GM18861 (cell line): ENCODE results near the gene SHMT2.

Source experiments
- ATAC-seq: cut with Tn5 transposase; IDR thresholded peaks from one replicate; pipeline ENCODE4 v1.9.1; 2021; ENCODE audit not compliant: unreplicated experiment

SHMT2 gene

DNA sequence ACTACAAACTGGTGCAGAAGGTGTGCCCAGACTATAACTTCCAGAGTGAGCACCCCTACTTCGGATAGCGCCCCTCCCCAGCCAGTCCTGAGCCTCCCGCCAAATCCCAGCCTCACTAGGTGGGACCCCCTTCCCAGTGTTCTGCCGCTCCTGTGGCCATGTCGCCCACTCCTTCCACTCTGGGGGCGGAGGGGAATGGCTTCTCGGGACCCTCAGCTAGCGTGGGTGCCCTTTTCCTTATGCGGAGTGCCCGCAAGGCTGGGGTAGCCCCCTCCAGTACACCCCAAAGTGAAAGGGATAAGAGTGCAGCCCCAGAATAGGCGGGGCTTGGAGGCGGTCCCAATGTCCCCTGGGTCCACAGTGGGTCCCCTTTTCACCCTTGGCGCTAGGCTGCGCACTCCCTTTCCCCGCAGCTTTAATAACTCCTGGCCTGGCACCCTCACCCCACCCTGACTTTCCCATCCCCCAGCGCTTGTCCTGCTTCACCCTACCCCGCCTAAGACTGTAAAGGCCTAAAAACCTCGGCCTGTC, 3.8 kb upstream of the SHMT2 start:
- ATAC-seq = no peak

DNA sequence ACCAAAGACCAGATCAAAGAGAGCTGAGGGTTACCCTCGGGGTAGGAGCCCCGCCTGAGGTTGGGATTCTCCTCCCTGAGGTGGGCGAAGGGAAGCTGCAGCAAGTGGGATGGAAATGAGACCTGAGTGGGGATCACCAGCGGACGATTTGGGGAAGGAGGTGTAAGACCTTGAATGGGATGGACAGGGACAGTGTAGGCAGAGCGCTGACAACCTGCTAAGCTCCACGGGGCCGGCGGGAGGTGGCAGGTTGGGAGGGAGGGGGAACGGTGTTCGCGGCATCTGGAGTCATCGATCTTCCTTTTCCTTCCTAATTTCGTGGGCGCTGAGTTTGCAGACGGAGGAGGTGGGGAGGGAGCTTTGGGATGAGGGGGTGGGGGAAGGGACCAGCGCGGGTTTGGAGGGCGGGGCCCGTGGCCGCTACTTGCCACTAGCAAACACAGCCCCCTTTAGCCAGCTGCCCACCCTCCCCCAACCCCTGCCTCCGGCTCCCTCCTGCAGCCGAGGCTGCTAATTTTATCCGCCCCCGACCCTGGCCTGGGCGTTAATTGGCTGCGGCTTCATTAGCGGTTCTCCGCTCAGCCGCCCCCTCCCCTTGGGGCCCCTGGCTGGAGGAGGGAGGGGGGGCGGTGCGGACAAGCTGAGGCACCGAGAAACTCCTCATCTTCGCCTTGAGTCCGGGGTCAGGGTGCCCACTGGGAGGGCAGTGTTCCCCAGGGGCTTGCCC, 2.8 kb upstream of the SHMT2 start:
- no peak for ATAC-seq

DNA sequence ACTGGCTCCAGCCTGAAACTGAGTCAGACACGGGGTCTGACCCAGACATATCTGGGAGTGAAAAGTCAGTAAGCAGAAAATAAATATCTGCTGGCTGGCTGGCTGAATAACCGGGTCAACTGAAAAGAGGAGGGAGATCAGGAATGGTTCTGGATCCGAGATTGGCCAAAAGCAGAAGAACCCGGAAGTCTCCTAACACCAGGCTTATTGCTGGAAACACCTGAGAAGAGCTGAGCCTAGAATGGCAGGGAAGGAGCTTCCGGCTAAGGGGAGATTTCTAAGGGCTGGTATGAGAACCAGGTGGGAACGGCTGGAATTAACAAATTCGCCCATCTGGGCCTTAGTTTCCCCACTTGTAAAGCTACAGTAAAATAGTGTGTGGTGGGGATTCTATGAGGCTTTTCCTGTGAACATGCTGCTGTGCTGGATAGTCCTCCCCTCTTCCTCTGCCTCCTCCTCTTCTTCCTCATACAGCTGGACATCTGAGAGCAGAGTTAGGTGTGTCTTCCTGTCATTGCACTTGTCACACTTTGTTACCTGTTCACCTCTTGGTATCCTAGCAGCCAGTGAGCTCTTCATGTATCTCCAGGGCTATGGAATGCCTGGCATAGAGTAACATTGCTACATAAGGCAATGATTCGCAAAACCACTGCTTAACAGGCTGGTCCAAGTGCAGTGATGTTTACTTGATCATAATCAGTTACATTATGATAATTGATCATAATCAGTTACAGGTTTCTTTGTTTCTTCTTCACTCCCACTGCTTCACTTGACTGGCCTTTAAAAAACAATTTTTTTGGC, 2.0 kb upstream of the SHMT2 start:
- no peak for ATAC-seq

DNA sequence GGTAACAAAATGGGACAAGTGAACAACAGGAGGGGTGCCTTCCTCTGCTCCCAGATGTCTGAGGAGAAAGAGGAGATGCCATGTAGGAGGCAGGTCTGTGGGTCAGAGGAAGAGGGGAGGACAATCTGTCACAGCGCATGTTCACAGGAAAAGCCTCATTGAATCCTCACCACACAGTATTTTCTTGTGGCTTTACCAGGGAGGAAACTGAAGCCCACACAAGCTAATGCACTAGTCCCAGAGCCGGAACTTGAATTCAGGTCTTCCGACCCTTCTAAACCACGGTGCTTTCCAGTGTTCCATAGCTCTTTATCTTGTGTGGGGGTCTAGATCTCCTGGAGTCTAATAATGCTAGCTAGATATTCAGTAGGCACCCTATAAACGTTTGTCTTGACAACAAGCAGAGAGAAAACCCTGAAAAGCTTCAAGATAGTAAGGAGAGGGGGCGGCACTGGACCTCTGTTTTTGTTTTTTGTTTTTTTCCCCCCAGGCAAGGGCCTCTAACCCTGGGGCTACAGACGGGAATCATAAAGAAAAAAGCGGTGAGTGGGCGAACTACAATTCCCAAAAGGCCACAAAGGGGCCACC, 371 bp upstream of the SHMT2 start:
- ATAC-seq = no peak

DNA sequence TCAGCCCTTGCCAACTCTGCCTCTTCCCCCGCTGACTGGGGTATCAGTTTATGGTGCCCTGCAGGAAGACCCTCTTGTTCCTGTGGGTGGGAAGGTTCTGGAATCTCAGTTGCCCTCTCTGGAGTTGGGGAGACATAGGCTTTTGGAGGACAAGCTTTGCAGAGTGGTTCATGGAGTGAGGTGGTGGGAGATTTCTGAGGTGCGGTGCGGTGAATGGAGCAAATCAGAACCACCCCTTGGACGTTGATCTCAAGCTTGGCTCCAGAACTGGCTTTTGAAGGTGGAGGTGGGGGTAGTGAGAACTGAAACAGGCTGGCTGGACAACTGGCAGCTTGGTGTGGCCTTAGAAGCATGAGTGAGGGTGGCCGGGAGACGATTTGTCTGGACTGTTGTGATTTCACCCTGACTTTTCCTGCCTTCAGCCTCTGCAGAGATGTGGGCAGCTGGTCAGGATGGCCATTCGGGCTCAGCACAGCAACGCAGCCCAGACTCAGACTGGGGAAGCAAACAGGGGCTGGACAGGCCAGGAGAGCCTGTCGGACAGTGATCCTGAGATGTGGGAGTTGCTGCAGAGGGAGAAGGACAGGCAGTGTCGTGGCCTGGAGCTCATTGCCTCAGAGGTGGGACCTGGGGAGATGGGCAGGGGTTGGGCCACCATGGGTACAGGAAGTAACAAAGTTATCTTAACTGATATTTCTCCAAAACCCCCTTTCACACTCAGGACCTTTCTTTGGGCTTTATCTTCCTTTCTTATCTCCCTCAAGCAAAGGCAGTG, 1.1 kb downstream of the SHMT2 start:
- no peak for ATAC-seq

DNA sequence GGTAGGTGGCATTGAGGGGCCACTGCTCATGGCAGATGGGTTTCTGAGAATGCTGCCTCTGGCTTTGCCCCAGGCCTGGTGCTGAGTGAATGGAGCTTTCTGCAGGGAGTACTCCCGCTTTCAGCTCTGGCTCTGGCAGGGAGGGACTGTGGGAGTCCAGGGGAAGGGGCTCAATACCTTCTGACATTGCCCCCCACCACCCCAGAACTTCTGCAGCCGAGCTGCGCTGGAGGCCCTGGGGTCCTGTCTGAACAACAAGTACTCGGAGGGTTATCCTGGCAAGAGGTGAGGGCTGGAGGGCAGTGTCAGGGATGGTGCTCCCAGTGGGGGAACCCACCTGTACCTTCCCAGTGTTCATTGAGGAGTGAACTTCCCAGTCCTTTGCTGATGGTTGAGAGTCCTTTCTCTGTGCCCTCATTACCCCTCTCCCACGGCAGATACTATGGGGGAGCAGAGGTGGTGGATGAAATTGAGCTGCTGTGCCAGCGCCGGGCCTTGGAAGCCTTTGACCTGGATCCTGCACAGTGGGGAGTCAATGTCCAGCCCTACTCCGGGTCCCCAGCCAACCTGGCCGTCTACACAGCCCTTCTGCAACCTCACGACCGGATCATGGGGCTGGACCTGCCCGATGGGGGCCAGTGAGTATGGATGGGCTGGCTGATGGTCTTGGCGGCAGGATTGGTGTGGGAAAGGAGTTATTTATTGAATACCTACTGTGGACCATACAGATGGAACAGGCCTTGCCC, 1.9 kb downstream of the SHMT2 start:
- ATAC-seq = no peak

DNA sequence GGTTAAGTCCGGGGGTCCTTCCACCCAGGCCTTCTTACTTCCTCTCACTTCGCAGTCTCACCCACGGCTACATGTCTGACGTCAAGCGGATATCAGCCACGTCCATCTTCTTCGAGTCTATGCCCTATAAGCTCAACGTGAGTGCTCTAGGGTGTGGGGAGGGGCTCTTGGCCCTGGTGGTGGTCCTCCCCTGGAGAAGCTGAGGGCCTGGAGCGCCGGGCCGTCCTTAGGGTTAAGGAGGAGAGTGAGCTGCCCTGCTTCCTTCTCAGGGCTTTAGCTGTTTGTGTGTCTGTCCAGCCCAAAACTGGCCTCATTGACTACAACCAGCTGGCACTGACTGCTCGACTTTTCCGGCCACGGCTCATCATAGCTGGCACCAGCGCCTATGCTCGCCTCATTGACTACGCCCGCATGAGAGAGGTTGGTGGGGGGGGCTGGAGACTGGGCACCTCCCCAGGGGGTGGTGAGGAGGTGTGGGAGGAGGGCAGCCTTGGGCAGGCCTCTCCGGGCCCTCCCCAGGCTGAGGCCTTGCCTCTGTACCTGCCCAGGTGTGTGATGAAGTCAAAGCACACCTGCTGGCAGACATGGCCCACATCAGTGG, 2.7 kb downstream of the SHMT2 start:
- no peak for ATAC-seq

DNA sequence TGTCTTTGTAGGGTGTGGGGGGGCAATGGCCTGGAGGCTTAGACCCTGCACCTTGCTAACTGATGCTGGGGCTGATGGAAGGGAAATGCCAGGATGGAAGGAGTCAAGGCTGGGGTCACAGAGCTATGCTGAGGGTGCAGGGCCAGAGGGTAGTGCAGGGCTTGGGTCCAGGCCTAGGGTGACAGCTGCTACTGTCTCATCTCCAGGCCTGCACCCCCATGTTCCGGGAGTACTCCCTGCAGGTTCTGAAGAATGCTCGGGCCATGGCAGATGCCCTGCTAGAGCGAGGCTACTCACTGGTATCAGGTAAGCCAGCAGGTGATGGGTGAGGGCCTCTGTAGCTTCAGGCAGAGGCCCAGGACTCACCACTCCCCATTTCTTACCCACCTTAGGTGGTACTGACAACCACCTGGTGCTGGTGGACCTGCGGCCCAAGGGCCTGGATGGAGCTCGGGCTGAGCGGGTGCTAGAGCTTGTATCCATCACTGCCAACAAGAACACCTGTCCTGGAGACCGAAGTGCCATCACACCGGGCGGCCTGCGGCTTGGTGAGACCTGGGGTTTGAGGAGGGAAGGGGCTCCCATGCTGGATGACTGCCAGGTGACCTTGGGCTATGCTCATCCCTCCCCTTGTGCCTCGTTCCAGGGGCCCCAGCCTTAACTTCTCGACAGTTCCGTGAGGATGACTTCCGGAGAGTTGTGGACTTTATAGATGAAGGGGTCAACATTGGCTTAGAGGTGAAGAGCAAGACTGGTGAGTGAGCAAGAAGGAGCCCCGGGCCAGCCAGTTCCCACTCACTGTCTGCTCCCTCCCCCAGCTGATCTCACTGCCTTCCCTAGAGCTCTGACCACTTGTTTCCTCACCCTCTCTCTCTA, 4.1 kb downstream of the SHMT2 start:
- no peak for ATAC-seq

DNA sequence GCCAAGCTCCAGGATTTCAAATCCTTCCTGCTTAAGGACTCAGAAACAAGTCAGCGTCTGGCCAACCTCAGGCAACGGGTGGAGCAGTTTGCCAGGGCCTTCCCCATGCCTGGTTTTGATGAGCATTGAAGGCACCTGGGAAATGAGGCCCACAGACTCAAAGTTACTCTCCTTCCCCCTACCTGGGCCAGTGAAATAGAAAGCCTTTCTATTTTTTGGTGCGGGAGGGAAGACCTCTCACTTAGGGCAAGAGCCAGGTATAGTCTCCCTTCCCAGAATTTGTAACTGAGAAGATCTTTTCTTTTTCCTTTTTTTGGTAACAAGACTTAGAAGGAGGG, 4.7 kb downstream of the SHMT2 start:
- ATAC-seq = no peak

DNA sequence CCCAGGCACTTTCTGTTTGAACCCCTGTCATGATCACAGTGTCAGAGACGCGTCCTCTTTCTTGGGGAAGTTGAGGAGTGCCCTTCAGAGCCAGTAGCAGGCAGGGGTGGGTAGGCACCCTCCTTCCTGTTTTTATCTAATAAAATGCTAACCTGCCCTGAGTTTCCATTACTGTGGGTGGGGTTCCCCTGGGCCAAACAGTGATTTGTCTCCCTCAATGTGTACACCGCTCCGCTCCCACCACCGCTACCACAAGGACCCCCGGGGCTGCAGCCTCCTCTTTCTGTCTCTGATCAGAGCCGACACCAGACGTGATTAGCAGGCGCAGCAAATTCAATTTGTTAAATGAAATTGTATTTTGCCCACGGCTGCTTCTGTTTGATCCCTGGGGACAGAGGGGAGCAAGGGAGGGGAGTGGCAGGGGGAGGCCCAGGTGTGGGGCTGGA, 5.1 kb downstream of the SHMT2 start:
- no peak for ATAC-seq

DNA sequence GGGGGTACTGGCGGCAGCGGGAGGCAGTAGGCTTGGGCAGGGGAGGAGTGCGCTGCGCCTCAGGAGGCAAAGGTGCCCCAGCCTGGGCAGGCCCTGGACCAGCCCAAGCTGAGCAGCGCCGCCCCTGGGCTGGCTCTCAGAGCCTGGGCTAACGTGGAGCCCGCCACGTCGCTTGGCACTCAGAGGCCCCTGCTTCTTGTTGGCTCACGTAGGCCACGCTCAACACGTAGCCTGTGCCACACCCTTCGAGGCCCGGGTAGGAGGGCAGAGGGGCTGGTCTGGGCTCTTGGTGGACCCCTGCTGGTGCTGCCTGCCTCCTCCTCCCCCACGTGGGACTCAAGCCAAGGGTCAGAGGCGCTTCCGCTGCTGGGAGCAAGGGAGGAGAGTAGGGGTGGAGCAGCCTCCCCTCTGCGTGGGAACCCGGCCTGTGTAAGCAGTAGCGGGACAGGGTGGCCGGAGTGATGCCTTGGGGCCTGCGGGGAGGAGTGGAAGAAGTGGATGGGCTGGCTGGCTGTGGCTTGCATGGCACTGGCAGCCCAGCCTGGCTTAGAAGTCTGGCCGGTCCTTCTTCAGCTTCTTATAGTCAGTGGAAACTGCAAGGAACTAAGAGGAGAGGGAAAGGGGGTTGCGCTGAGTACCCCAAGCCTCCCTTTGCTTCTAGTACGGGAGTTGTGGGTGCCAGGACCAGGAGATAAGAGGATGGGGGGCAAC, 5.7 kb downstream of the SHMT2 start:
- no peak for ATAC-seq

DNA sequence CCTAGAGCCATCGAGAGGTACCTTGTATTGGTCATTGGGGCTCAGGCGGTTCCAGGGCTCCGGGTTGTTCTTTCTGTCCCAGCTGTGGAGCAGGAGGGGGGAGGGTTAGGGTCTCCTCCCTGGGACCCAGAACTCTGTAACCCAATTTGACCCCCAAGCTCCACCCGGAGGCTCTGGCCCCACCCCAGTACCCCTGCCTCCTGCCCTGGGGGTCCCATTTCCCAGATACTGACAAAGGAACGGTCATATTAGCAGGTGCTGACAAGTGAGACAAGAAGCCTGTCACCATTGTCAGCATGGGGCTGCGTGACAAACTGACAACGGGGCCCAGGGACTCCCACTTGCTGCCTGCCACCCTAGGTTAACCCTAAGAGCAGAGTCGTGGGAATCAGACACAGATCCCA, 6.2 kb downstream of the SHMT2 start:
- no peak for ATAC-seq

DNA sequence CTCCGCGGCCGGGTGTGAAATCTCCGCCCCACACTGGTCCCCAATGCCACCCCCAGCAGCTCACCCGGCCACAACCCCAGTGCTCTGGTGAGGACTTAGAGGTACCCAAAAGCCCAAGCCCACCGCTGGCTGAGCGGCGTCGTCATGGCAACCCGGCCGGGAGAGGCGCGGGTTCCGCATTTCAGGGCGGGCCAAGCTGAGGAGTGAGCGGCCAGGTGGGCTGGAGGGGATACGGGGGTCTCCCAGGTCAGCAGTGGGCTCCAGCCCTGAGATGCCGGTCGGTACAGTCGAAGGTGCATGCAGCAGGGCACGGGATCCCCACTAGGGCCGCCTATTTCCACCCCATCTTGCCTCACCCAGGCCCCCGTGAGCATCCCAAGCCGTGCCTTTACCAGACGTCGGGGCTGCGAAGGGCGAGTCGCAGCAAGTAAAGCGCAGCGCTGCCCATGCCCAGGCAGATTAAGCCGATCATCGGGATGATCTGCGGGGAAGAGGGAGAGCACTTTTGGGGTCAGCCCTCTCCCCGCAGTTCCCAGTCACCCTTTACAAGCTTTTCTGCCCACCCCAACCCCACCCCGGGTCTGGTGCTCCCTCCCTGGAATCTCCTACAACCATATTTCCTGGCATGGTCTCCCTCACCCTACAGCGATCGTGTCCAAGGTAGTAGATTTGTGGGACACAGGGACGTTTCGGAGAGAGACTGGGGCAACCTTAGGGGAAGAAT, 6.9 kb downstream of the SHMT2 start:
- ATAC-seq = no peak

DNA sequence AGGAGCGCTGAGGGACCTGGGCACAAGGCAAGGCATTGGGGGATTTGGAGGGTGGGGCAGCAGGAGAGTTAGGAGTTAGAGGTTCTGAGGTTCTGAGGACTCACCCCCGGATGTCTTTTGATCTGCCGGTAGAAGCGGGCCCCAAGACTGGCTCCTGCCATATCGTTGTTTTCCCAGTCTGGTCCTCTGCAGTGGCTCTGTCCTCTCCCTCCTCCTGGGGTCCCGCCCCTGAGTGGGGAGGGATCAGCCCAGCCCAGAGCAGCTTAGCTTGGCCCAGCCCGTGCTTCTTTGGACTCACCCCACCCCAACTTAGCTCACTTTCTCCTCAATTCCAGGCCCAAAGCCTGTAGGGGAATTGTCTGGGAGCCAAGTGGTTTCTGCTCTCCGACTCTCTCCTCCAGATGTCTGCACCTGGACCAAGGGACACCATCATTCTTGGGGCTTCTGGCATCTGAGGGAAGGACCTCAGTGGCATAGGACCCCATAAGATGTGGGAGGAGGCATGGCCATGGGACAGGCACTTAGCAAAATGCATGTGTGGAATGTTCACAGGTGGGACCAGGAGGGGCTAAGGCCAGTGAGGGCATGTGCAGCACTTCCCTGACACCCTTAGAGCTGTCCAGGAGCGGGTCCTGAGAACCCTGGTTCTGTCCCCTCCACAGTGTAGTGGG, 7.5 kb downstream of the SHMT2 start:
- ATAC-seq = no peak

DNA sequence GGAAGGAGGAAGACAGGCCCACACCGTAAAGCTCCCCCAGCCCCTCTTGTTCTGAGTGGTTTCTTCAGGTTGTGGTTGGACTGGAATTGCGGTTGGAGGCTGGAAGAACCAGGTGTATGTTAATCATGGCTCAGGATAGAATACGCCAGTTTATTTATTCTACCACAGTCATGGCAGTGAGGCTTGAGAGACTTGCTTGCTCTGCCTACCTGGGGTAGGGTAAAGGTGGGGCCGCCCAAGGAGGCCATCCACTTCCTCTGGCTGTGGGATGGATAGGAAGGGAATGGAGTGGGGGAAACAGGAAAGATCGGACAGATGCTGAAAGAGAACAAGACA, 8.1 kb downstream of the SHMT2 start:
- ATAC-seq = no peak

DNA sequence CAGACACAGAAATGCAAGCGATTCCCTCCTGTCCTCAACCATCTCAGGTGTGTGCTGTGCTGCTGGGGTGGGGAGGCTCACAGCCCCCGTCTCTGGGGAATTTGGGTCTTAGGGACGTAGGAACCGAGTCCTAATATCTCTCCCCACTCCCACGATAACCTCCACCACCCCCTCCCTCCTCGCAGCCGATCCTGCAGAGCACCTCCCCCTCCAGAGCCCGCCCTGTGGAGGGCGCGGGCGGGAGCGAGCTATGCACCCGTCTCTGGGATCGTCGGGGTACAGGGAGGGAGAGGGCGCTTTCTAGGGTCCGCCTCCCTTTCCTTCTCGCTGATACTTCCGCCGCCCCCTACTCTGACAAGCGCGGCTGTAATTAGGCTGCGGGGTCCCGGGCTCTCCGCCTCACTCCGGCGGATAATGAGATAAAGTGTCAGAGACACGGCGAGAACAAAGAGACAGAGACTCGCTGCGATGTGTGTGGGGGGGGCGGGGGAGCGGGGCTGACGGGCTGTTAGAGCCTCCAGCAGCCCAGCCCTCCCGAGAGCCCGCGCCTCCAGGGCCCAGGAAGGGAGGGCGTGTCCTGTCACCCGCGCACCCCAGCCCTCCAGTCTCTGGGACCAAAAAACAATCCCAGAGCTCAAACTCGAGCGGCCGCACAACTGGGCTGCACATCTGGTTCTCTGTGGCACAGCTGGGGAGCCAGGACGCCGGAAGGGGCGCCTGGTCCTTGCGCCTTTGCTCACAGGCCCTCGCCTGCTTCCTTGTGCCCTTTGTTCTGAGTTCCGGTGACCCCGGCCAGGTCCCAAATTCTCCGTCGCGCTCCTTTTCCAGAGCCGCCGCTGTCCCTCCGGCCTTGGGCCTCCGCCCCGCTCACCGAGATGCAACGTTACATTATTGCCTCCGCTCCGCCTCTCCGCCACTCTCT, 8.7 kb downstream of the SHMT2 start:
- ATAC-seq = no peak
